ENCODE measurements around the gene CACNB3. TPM values are rescaled to one million over a fixed set of nuclear protein-coding genes. Genes with fewer than 3 reads are reported as not detected.

The CACNB3 gene
- total RNA-seq, 1 donor from 2014 or later = 23.5 TPM

DNA sequence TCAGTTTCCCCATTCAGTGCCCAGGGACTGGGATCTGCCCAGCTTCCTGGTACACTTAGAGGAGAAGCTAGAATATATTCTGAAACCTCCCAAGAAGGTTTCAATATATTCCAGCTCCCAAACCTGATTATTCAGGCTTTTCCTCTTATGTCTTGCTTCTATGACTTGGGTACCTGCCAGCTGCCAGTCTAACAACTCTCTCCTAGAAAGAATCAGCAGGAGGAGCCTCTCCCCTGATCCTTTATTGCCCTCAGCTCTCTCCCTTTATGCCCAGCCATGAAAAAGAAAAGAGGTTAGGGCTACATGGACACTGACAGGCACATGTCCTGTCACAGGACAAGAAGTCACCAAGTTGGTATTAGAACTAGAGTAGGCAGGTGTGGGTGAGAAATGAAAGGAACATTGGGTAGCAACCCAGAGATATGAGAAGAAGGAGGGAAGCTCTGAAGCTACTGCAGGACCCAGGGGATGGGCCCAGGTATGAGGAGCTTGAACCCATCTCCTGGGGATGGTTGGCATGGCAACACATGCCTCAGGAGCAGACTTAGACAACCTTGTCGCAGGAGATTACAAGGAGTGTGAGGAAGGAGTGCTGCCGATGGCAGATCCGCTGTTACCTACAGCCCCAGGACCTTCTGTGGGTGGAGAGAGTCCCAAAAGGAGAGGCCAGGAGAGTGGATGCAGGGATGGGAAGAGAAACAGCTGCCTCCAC lies 2.0 kb upstream of the CACNB3 start:
- H3K9me3 ChIP-seq = no peaks in the 10 kb centered on the region
- peaks cover 42% of the 10 kb centered on the region for H3K4me1 ChIP-seq
- peak overlapping the region; percentile 94 for H3K4me3 ChIP-seq
- intact Hi-C loops (cut with DNase I) = no loop called here
- no peaks in the 10 kb centered on the region for H3K36me3 ChIP-seq
- peak overlapping the region; percentile 93 for H3K27ac ChIP-seq
- H3K27me3 ChIP-seq (ENCODE audit: low read depth) = no peaks in the 10 kb centered on the region
- no peak for DNase-seq
- no peak for ATAC-seq
- TF ChIP-seq, protein P1, sequence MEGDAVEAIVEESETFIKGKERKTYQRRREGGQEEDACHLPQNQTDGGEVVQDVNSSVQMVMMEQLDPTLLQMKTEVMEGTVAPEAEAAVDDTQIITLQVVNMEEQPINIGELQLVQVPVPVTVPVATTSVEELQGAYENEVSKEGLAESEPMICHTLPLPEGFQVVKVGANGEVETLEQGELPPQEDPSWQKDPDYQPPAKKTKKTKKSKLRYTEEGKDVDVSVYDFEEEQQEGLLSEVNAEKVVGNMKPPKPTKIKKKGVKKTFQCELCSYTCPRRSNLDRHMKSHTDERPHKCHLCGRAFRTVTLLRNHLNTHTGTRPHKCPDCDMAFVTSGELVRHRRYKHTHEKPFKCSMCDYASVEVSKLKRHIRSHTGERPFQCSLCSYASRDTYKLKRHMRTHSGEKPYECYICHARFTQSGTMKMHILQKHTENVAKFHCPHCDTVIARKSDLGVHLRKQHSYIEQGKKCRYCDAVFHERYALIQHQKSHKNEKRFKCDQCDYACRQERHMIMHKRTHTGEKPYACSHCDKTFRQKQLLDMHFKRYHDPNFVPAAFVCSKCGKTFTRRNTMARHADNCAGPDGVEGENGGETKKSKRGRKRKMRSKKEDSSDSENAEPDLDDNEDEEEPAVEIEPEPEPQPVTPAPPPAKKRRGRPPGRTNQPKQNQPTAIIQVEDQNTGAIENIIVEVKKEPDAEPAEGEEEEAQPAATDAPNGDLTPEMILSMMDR (IDR thresholded peaks at IDR 0.05) = no peak

DNA sequence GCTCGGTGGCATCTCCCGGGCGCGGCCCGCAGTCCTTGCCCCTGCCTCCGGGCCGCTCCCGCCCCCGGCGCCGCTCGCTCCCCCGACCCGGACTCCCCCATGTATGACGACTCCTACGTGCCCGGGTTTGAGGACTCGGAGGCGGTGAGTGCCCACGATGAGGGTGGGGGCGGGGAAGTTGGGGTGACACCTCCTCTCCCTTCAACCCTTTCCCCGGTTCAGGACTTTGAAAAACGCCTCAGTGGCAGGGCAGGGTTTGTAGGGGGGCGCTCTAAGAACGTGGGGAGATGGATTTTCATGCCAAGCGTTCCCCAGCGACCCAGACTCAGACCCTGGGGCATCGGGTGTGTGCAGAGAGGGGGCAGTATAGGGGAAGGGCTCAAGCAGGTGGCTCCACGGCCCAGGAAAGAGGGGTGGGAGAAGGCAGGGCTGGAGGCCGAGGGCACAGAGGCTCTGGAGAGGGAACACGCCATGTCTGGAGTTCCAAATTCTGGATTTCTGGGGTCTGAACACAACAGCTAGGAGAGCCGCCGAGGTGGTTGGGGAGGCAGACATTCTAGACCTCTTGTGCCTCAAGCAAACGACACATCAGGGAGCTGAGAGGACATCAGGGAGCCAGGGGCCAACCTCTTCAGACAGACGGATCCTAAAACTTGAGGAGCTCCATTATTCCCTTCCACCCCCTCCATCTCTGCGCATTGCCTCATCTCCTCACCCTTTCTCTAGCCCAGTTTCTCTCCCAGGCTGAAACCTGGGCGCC lies 715 bp downstream of the CACNB3 start:
- Histone ChIP-seq H3K27me3 (ENCODE audit: low read depth) (no peaks in the 10 kb centered on the region), H3K27ac (peak overlapping the region; percentile 36), H3K4me1 (peaks cover 28% of the 10 kb centered on the region), H3K4me3 (peak overlapping the region; percentile 78), H3K36me3 (no peaks in the 10 kb centered on the region), H3K9me3 (no peaks in the 10 kb centered on the region)
- intact Hi-C loops (cut with DNase I) = no loop called here
- TF ChIP-seq, protein P1 (IDR thresholded peaks at IDR 0.05) = peak; percentile 27
- DNase-seq = no peak
- no peak for ATAC-seq

DNA sequence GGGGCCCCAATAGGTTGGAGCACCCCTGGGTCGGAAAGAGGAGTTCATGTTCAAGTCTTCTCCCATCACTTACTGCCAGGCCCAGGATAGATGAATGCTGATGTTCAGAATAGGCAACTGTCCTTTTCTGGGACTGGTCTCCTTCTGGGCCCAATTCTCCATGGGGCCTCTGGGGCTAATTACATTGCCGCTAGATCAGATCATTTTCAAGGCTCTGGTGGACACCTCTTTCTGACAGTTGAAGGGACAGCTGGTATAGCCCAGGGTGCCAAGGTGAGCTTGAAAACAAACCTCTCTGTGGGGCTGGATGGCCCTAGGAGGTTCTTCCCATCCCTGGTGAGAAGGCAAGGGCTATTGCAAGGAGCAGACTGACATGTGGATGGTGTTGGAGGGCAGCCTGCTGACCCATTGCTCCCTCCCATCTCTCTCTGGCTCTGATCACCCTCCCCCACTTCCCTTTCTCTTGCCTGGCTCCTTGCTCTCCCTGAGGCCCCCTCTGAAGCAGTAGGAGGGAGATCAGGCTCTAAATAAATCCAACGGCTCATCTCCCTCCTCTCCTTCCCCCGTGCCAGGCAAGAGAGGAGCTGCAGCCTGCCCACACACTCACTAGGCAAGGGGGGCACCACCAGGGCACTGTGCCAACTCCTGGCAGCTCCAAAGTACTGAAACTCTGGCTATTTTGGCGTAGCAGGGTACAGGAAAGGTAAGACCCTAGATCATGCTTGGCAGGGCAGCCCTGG lies 1.9 kb downstream of the CACNB3 start:
- intact Hi-C loops (cut with DNase I) = no loop called here
- no peak overlapping the region for H3K4me3 ChIP-seq
- DNase-seq (no peak), ATAC-seq (no peak)
- TF ChIP-seq, protein P1 (IDR thresholded peaks at IDR 0.05) = no peak
- H3K27me3 ChIP-seq (ENCODE audit: low read depth) = no peaks in the 10 kb centered on the region
- no peaks in the 10 kb centered on the region for H3K36me3 ChIP-seq
- peaks cover 24% of the 10 kb centered on the region for H3K4me1 ChIP-seq
- H3K27ac ChIP-seq = no peak overlapping the region
- no peaks in the 10 kb centered on the region for H3K9me3 ChIP-seq

DNA sequence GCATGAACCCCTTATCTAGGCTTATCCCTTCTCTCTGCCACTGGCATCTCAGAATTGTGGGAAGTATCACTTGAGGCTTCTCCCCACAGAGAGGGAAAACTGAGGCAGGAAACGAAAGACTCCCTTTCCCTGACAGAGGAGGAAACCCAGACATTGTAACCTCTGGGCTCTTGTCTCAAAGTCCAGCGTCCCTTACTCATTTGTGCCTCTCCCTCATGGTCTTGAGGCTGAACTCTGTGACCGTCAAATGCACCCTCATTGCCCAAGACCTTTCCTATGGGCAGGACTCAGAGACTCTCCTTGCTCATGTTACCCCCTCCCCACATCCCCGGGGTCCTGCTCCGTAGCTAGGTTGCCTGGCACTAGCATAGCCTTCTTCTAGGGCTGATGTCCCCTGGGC lies 3.8 kb downstream of the CACNB3 start:
- intact Hi-C loops (cut with DNase I) = no loop called here
- H3K9me3 ChIP-seq = no peaks in the 10 kb centered on the region
- no peak for ATAC-seq
- no peak for DNase-seq
- H3K36me3 ChIP-seq = peaks cover 12% of the 10 kb centered on the region
- H3K27me3 ChIP-seq (ENCODE audit: low read depth) = no peaks in the 10 kb centered on the region
- peaks cover 11% of the 10 kb centered on the region for H3K4me1 ChIP-seq
- TF ChIP-seq, protein P1 (IDR thresholded peaks at IDR 0.05) = no peak
- H3K27ac ChIP-seq = no peak overlapping the region
- no peak overlapping the region for H3K4me3 ChIP-seq

DNA sequence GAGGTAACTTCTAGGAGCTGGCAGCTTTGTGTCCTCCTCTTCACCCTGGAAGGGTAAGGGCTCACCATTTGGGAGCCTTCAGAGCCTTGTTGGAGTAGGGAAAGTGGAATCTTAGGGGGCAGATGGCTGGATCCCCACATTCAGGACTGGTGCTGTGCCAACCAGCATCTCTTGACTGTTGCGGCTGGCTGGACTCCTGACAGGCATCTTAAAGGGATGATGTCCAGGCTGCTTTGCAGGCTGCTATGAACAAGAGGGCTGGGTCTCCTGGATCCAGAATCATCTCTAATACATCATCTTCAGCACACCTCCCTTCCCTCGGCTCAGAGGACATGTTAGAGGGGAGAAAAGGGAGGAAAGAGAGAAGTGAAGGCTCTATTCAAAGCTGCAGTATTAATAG lies 4.4 kb downstream of the CACNB3 start:
- no peaks in the 10 kb centered on the region for H3K27me3 ChIP-seq (ENCODE audit: low read depth)
- no peak overlapping the region for H3K27ac ChIP-seq
- H3K4me1 ChIP-seq = peaks cover 5% of the 10 kb centered on the region
- no peaks in the 10 kb centered on the region for H3K9me3 ChIP-seq
- no peak for DNase-seq
- intact Hi-C loops (cut with DNase I) = no loop called here
- TF ChIP-seq, protein P1 (IDR thresholded peaks at IDR 0.05) = no peak
- no peak for ATAC-seq
- peaks cover 17% of the 10 kb centered on the region for H3K36me3 ChIP-seq
- H3K4me3 ChIP-seq = no peak overlapping the region

Data from lower lobe of right lung (tissue), 2 donors.